OCI-M2 (cell line): Measurements from ENCODE around the gene PEA15.

Experiments
- DNase-seq: peaks from one replicate; lab custom pipeline; 2025; ENCODE audit not compliant: unreplicated experiment; lab: John Stamatoyannopoulos, UW

The PEA15 gene

DNA sequence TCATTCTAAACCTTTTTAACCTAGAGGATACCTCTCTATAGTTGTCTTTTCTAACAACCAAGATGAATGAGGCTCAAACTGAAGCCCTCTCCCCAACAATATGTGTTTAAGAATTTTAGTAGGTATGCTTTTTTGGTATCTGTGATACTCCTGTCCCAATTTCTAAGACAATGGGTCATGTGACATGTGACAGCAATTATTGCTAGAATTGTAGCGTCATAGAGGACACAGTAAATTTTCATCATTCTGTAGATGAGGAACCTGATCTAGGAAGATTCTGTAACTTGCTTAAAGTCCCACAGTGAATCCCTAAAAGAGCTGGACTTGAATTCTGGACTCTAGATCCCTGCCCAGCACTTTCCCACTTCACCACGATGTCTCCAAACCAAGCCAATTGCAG, 26.5 kb upstream of the PEA15 start:
- no peak for DNase-seq

- no peak for DNase-seq
These were observed 25.8 kb upstream of the PEA15 start for GRCh38 chr1:160179336-160179735.

GRCh38 chr1:160186246-160186645, 18.9 kb upstream of the PEA15 start:
- DNase-seq = no peak

GRCh38 chr1:160186729-160187128, 18.5 kb upstream of the PEA15 start:
- DNase-seq = no peak

- DNase-seq = no peak
These were observed 17.8 kb upstream of the PEA15 start for GRCh38 chr1:160187407-160187806.

- no peak for DNase-seq
These were observed 16.8 kb upstream of the PEA15 start for GRCh38 chr1:160188341-160188740.

GRCh38 chr1:160189649-160190625, 15.2 kb upstream of the PEA15 start, which contains the start of gene CASQ1:
Gene CASQ1 (plus strand): TSS chr1:160190575. CDS start chr1:160190752, 177 bp downstream.
- no peak for DNase-seq

DNA sequence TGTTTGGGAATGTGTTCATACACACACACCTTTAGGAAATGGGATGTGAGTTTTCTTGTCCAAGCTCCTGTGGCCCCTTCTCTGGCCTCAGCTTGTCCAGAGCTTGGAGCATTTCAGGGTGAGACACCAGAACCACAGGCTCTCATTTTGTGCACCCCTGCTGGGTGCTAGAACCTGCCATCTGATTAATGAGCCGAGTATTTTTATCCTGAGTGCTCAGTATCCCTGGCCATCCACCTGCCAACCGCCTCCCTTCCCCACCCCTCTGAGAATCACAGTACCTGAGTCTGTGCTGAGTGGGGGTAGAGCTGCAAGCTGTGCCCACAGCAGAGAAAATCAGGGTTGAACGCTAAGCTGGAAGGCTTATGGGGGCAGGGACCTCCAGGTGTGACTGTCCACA, 13.4 kb upstream of the PEA15 start:
- DNase-seq = no peak

DNA sequence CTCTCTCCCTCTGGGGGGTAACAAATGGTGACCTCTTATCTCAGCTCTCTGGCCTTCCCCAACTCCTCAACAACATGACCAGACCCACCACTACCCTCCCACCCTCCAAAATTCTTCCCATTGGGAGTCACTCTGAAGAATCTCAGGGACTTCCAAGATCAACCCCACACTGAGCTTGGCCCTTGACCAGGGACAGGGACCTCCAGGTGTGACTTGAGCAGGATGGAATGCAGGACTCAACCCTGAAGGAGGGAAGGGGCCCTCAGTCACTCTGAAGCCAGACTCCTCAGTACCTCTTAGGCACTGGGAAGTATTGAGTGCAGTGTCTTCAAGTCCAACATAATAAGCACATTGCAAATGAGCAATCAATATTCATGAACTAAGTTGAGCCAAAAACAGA, 12.9 kb upstream of the PEA15 start:
- DNase-seq = no peak

- DNase-seq = no peak
These were observed 11.9 kb upstream of the PEA15 start for GRCh38 chr1:160193091-160193819.

DNA sequence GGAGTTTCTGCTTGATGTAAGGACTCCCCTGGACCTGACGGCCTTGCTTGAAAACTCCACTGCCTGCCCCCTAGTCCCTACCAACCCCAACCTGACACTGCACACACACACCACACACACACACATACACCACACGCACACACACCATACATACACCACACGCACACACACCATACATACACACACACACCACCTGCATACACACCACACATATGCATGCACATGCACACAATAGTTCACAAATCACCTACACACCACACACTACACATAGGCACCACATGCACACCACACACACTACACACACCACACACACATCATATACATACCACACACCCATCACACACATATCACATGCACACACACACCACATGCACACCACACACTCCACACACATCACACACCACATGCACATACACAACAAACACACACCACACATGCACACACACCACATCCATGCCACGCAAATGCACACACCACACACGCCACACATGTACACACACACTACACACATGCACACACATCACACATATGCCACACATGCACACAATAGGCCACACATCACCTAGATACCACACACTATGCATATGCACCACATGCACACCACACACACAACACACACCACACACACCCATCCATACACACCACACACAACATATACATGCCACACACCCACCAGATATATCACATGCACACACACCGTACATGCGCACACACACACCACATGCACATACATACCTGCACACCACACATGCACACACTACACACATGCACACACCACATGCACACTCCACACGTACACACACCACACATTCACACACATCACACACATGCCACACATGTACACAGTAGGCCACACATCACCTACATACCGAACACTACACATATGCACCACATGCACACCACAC, 11.1 kb upstream of the PEA15 start:
- no peak for DNase-seq

DNA sequence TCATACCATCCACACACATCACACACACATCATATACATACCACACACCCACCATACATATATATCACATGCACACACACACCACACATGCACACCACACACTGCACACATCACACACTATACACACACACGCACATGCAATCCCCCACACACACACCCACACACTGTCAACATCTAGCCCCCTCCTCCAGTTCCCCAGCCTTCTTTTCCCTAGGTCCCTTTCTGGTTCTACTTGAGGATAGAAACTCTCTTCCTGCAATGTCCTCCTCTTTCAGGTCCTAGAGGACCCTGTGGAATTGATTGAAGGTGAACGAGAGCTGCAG, 10.5 kb upstream of the PEA15 start:
- DNase-seq = no peak

- no peak for DNase-seq
These were observed 9.0 kb upstream of the PEA15 start for GRCh38 chr1:160196143-160196542.

DNA sequence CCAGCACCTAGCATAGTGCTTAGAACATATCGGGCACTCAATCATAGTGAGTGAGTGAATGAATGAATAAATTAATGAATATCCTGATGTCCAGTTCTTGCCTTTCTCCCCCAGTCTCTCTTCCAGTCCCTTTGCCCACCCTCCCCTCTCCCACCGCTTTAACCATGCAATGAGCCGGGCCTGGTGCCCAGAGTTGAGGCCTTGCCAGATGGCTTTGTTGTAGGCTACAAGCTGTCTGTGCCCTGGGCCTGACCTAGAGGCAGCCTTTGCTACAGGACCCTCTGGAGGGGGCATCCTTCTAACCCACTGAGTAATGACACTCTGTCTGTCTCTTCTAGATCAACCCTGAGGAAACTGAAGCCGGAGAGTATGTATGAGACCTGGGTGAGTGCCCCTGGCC, 8.0 kb upstream of the PEA15 start:
- DNase-seq = no peak

DNA sequence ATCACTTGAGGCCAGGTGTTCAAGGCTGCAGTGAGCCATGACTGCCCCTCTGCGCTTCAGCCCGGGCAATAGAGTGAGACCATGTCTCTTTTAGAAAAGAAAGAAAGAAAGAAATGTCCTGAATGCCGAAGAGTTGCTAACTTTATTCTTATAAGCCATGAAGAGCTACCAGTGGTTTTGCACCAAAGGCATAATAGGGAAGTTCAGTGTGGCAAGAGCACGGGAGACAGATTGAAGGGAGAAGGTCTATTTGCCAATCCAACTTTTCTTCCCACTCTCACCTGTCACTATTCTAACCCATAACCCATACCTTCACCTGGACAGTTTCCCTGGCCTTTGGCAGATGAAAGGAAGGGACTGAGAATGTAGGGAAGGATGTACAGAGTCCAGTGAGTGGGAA, 4.4 kb upstream of the PEA15 start:
- no peak for DNase-seq

- no peak for DNase-seq
These were observed 500 bp upstream of the PEA15 start for GRCh38 chr1:160204526-160205241.

DNA sequence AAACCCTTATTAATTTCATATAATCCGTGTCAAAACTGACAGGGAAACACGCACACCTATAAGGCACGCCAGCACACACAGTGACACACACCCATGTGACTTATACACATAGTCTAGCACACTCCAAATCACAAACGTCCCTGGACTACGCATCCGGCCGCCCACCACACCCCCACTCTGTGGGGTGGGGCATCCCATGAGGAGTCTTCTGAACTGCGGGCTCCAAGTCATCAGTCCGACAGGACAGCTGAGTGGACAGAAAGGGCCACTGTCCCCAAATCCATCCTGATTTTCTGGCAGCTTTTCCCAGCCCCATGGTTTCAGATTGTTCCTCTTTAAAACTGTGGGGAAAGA, 829 bp downstream of the PEA15 start:
- DNase-seq = no peak

DNA sequence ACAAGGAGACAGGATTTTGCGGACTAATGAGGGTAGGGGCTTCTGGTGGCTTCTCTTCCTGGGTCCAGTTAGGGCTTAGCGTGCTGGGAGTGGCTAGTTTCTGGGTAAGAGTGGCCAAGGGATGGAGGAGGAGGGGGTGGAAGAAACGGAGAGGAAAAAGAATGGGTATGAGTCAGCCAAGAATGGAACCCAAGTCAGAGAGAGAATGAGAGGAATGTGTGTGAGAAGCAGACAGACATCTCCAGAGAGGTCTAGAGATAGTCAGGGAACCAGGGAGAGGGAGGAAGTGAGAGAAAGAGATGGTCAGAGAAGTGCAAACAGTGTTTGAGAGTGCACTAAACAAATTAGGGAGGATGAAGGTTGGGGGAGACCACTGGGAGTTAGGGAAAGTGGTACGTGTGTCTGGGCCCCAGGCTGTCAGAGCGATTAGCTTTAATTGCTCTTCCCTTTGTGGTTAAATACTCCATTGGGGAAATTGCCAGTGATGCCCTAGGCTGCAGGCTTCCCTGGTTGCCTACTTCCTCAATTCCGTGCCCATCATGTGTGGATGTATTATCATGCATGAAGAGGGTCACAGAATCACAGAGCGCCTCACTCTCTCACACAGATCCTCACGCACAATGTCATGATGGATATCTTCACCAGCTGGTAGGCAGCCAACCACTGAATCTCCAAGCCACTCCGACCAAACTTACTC, 1.4 kb downstream of the PEA15 start:
- no peak for DNase-seq

- DNase-seq = no peak
These were observed 2.0 kb downstream of the PEA15 start for GRCh38 chr1:160207118-160207650.
